ENCODE data around the gene AEBP1.

Gene AEBP1

GRCh38 chr7:44110719-44111635, 6.8 kb downstream of the AEBP1 start:
- no peak overlapping the region for H3K9ac ChIP-seq (ENCODE audit: low read depth, low read length)
- no peak overlapping the region for H3K4me3 ChIP-seq (ENCODE audit: low read length)
- H3K36me3 ChIP-seq (ENCODE audit: insufficient read depth, low read depth, low read length), result peaks cover 28% of the 10 kb centered on the region
- H3K27ac ChIP-seq (ENCODE audit: low read length), result no peak overlapping the region
- no peaks in the 10 kb centered on the region for H3K4me1 ChIP-seq (ENCODE audit: insufficient read depth, low read length)
- H3K27me3 ChIP-seq (ENCODE audit: insufficient read depth, low read length), result 0 out of 2 replicates have a peak, but pooled peaks cover under 1% of the 10 kb centered on the region
- H3K9me3 ChIP-seq (ENCODE audit: insufficient read depth, low read depth, low read length), result no peaks in the 10 kb centered on the region

- Histone ChIP-seq H3K9ac (ENCODE audit: low read depth, low read length) (no peak overlapping the region), H3K27ac (ENCODE audit: low read length) (no peak overlapping the region), H3K36me3 (ENCODE audit: insufficient read depth, low read depth, low read length) (peaks cover 35% of the 10 kb centered on the region), H3K27me3 (ENCODE audit: insufficient read depth, low read length) (no peaks in the 10 kb centered on the region), H3K4me3 (ENCODE audit: low read length) (no peak overlapping the region), H3K4me1 (ENCODE audit: insufficient read depth, low read length) (no peaks in the 10 kb centered on the region), H3K9me3 (ENCODE audit: insufficient read depth, low read depth, low read length) (no peaks in the 10 kb centered on the region)
These were observed 7.6 kb downstream of the AEBP1 start for GRCh38 chr7:44111761-44112160.

GRCh38 chr7:44112231-44112996, 8.3 kb downstream of the AEBP1 start:
- H3K36me3 ChIP-seq (ENCODE audit: insufficient read depth, low read depth, low read length), result peaks cover 42% of the 10 kb centered on the region

GRCh38 chr7:44112997-44113763, 9.0 kb downstream of the AEBP1 start:
- Histone ChIP-seq H3K36me3 (ENCODE audit: insufficient read depth, low read depth, low read length) (peaks cover 49% of the 10 kb centered on the region), H3K27ac (ENCODE audit: low read length) (no peak overlapping the region), H3K4me1 (ENCODE audit: insufficient read depth, low read length) (no peaks in the 10 kb centered on the region), H3K9ac (ENCODE audit: low read depth, low read length) (no peak overlapping the region), H3K9me3 (ENCODE audit: insufficient read depth, low read depth, low read length) (no peaks in the 10 kb centered on the region), H3K27me3 (ENCODE audit: insufficient read depth, low read length) (no peaks in the 10 kb centered on the region), H3K4me3 (ENCODE audit: low read length) (no peak overlapping the region)

More at GRCh38 chr7:44112231-44112996, 8.3 kb downstream of the AEBP1 start:
- Histone ChIP-seq H3K4me1 (ENCODE audit: insufficient read depth, low read length) (no peaks in the 10 kb centered on the region), H3K27me3 (ENCODE audit: insufficient read depth, low read length) (no peaks in the 10 kb centered on the region), H3K4me3 (ENCODE audit: low read length) (no peak overlapping the region), H3K9ac (ENCODE audit: low read depth, low read length) (no peak overlapping the region), H3K27ac (ENCODE audit: low read length) (no peak overlapping the region), H3K9me3 (ENCODE audit: insufficient read depth, low read depth, low read length) (no peaks in the 10 kb centered on the region)

- Histone ChIP-seq H3K27me3 (ENCODE audit: insufficient read depth, low read length) (no peaks in the 10 kb centered on the region), H3K27ac (ENCODE audit: low read length) (no peak overlapping the region), H3K4me3 (ENCODE audit: low read length) (no peak overlapping the region), H3K4me1 (ENCODE audit: insufficient read depth, low read length) (no peaks in the 10 kb centered on the region), H3K36me3 (ENCODE audit: insufficient read depth, low read depth, low read length) (peaks cover 54% of the 10 kb centered on the region), H3K9ac (ENCODE audit: low read depth, low read length) (no peak overlapping the region), H3K9me3 (ENCODE audit: insufficient read depth, low read depth, low read length) (no peaks in the 10 kb centered on the region)
These were observed 9.7 kb downstream of the AEBP1 start for GRCh38 chr7:44113764-44114354.

GRCh38 chr7:44114586-44115310, 10.6 kb downstream of the AEBP1 start:
- Histone ChIP-seq H3K4me1 (ENCODE audit: insufficient read depth, low read length) (no peaks in the 10 kb centered on the region), H3K27ac (ENCODE audit: low read length) (no peak overlapping the region), H3K9ac (ENCODE audit: low read depth, low read length) (no peak overlapping the region), H3K27me3 (ENCODE audit: insufficient read depth, low read length) (no peaks in the 10 kb centered on the region), H3K9me3 (ENCODE audit: insufficient read depth, low read depth, low read length) (no peaks in the 10 kb centered on the region), H3K4me3 (ENCODE audit: low read length) (no peak overlapping the region), H3K36me3 (ENCODE audit: insufficient read depth, low read depth, low read length) (peaks cover 63% of the 10 kb centered on the region)

- H3K9ac ChIP-seq (ENCODE audit: low read depth, low read length), result no peak overlapping the region
- no peak overlapping the region for H3K4me3 ChIP-seq (ENCODE audit: low read length)
- H3K27ac ChIP-seq (ENCODE audit: low read length), result no peak overlapping the region
- H3K4me1 ChIP-seq (ENCODE audit: insufficient read depth, low read length), result no peaks in the 10 kb centered on the region
- no peaks in the 10 kb centered on the region for H3K9me3 ChIP-seq (ENCODE audit: insufficient read depth, low read depth, low read length)
- no peaks in the 10 kb centered on the region for H3K27me3 ChIP-seq (ENCODE audit: insufficient read depth, low read length)
- H3K36me3 ChIP-seq (ENCODE audit: insufficient read depth, low read depth, low read length), result peaks cover 72% of the 10 kb centered on the region
These were observed 12.1 kb downstream of the AEBP1 start for GRCh38 chr7:44116087-44116788.

- H3K4me1 ChIP-seq (ENCODE audit: insufficient read depth, low read length), result no peaks in the 10 kb centered on the region
- H3K9me3 ChIP-seq (ENCODE audit: insufficient read depth, low read depth, low read length), result no peaks in the 10 kb centered on the region
- H3K36me3 ChIP-seq (ENCODE audit: insufficient read depth, low read depth, low read length), result peaks cover 79% of the 10 kb centered on the region
- no peak overlapping the region for H3K9ac ChIP-seq (ENCODE audit: low read depth, low read length)
- H3K4me3 ChIP-seq (ENCODE audit: low read length), result no peak overlapping the region
- H3K27ac ChIP-seq (ENCODE audit: low read length), result no peak overlapping the region
- no peaks in the 10 kb centered on the region for H3K27me3 ChIP-seq (ENCODE audit: insufficient read depth, low read length)
These were observed 12.9 kb downstream of the AEBP1 start for GRCh38 chr7:44116789-44117666.

- no peak overlapping the region for H3K27ac ChIP-seq (ENCODE audit: low read length)
- H3K9ac ChIP-seq (ENCODE audit: low read depth, low read length), result no peak overlapping the region
- H3K9me3 ChIP-seq (ENCODE audit: insufficient read depth, low read depth, low read length), result no peaks in the 10 kb centered on the region
- no peak overlapping the region for H3K4me3 ChIP-seq (ENCODE audit: low read length)
- H3K4me1 ChIP-seq (ENCODE audit: insufficient read depth, low read length), result no peaks in the 10 kb centered on the region
- no peaks in the 10 kb centered on the region for H3K27me3 ChIP-seq (ENCODE audit: insufficient read depth, low read length)
- H3K36me3 ChIP-seq (ENCODE audit: insufficient read depth, low read depth, low read length), result peaks cover 79% of the 10 kb centered on the region
These were observed 13.8 kb downstream of the AEBP1 start for GRCh38 chr7:44117801-44118429.
